DMS53 treated with DMSO at 0.1 percent for 48 hours (cell line): Measurements from ENCODE around the gene UBE2Z.
"Not testable (repeated sequence)": the region's sequence is repeated elsewhere in the genome, so short reads cannot be mapped to it uniquely, and the experiment has no call there.

Experiments used
- DNase-seq: peaks from one replicate; lab custom pipeline; 2025; ENCODE audit not compliant: unreplicated experiment; lab: John Stamatoyannopoulos, UW

Gene UBE2Z

GRCh38 chr17:48908047-48908843, at the start of gene UBE2Z:
Gene UBE2Z (plus strand): TSS chr17:48908407. CDS start chr17:48908504, 97 bp downstream.
- DNase-seq, result peak; percentile 88

- DNase-seq, result no peak
Measured at GRCh38 chr17:48860034-48860433, 48.2 kb upstream of the UBE2Z start.

GRCh38 chr17:48860456-48860855, 47.8 kb upstream of the UBE2Z start:
- no peak for DNase-seq

- no peak for DNase-seq
Measured at GRCh38 chr17:48868916-48869500, 39.2 kb upstream of the UBE2Z start.

GRCh38 chr17:48869821-48870318, 38.3 kb upstream of the UBE2Z start:
- DNase-seq, result no peak

GRCh38 chr17:48871035-48871550, 37.1 kb upstream of the UBE2Z start:
- no peak for DNase-seq

GRCh38 chr17:48871551-48872351, 36.5 kb upstream of the UBE2Z start:
- peak; percentile 80 for DNase-seq

- DNase-seq, result not testable (repeated sequence)
Measured at GRCh38 chr17:48872409-48872808, 35.8 kb upstream of the UBE2Z start.

- no peak for DNase-seq
Measured at GRCh38 chr17:48873209-48873608, 35.0 kb upstream of the UBE2Z start.

GRCh38 chr17:48873696-48874443, 34.3 kb upstream of the UBE2Z start:
- no peak for DNase-seq

GRCh38 chr17:48878920-48879898, 29.0 kb upstream of the UBE2Z start:
- DNase-seq, result peak; percentile 58

GRCh38 chr17:48882272-48882671, 25.9 kb upstream of the UBE2Z start:
- no peak for DNase-seq

- no peak for DNase-seq
Measured at GRCh38 chr17:48883171-48883570, 25.0 kb upstream of the UBE2Z start.

- DNase-seq, result no peak
Measured at GRCh38 chr17:48890086-48890485, 18.1 kb upstream of the UBE2Z start.

- DNase-seq, result no peak
Measured at GRCh38 chr17:48892940-48893645, 15.1 kb upstream of the UBE2Z start.

- DNase-seq, result no peak
Measured at GRCh38 chr17:48893646-48894508, 14.3 kb upstream of the UBE2Z start.

- DNase-seq, result no peak
Measured at GRCh38 chr17:48894886-48895285, 13.3 kb upstream of the UBE2Z start.

GRCh38 chr17:48901241-48901640, 7.0 kb upstream of the UBE2Z start:
- no peak for DNase-seq
